ENCODE measurements around the gene E2F4.

The E2F4 gene

DNA sequence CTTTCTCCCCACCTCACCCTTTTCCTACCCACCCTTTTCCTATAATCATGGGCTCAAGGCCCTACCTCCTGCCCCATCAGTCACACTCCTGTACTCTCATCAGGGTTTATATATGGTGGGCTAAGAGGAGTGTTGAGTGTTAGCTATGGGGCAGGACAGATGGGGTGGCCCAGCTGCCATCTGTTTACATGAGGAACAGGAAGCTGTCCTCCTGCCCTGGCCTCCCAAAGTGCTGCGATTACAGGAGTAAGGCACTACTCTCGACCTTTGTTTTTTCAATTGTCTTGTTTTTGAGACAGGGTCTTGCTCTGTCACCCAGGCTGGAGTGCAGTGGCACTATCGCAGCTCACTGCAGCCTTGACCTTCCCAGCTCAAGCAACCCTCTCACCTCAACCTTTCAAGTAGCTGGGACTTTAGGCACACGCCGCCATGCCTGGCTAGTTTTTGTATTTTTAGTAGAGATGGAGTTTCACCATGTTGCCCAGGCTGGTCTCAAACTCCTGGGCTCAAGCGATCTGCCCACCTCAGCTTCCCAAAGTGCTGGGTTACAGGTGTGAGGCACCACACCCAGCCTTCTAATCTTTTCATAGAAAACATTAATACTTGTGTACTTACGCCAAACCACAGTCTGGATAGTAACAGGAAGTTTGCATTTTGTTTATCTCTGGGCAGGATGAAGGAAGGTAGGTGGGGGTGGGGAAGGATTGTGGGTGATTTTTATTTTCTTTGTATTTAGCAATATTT, 33.9 kb upstream of the E2F4 start:
- no peak for DNase-seq

DNA sequence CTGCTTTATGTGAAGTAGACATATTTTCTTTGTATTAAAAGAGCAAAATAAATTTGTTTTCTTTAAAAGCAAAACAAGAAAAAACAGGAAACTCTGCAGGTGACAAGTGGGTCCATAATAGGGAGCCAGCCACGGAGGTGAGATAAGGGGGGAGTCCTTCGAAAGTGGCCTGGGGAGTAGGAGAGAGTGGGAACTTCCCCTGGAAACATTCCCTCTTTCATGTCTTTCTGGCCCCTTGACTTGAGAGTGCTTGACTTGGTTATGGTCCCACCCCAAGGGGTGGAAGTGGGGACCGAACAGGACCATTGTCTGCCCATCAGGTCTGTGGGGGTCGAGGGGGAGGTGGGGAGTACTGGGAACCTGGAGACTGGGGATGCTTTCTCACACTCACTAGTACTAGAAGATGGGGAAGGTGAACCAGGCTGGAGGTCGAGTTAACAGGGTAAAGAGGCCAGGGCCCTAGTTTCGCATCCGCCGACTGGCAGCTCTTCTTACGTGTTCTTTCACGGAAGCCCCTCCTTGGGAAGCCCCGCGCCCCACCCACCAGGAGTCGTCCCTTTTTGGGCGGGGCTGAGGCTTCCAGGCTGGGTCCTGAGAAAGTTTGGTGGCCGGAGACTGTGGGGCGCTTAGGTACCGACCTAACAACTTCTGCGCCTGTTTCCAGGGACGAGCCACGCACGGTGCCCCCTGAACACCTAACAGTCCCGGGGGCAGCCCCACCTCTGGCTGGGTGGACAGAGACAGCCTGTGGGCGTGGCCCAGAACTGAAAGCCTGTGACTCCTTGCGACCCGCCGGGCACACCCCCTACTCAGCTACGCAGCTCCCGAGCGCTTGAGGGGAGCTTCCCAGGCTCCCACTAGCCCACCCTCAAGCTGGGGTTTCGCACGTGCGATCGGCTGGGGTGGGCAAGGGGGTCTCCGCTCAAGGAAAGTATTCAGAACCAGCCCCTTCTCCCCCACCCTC, 33.0 kb upstream of the E2F4 start:
- DNase-seq = peak; percentile 64 to 81

DNA sequence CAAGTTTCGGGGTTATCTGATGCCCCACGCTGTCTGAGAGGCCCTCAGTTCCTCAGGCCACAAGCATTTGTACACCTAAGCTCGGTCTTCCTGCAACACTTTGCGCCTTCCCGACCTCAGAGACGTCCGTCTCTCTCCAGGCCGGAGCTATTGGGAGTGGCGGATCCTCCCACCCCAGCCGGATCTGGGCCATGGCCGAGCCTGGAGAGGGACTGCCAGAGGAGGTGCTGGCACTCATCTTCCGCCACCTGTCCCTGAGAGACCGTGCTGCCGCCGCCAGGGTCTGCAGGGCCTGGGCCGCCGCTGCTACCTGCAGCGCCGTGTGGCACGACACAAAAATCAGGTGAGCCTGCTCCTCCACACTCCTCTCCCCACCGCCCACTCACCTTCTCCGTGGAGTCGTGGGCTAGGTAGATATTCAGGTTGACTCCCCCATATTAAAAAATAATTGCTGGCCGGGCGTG, 30.3 kb upstream of the E2F4 start:
- DNase-seq = no peak

DNA sequence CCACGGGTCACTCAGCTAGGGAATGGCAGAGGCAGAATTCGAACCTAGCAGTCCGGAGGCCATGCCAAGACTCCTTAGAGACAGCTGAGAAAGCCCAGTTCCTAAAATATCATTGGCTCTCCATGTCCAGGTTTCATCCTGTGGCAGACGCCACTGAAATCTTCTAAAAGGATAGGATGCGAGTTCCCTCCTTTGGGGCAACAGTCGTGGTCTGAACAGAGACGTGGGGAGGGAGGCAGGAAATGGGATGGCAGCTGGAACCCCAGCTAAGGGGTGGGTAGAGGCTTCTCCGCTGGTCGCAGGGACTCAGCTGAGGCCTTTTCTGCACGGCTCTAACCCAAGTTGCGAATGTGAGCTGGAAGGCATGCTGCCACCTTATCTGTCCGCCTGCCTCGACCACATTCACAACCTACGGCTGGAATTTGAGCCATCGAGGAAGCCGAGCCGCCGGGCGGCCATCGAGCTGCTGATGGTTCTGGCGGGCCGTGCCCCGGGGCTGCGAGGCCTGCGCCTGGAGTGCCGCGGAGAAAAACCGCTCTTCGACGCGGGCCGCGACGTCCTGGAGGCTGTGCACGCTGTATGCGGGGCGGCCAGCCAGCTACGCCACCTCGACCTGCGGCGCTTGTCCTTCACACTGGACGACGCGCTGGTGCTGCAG, 29.3 kb upstream of the E2F4 start:
- peak in 1 of 2 experiments; percentile 16 for DNase-seq

DNA sequence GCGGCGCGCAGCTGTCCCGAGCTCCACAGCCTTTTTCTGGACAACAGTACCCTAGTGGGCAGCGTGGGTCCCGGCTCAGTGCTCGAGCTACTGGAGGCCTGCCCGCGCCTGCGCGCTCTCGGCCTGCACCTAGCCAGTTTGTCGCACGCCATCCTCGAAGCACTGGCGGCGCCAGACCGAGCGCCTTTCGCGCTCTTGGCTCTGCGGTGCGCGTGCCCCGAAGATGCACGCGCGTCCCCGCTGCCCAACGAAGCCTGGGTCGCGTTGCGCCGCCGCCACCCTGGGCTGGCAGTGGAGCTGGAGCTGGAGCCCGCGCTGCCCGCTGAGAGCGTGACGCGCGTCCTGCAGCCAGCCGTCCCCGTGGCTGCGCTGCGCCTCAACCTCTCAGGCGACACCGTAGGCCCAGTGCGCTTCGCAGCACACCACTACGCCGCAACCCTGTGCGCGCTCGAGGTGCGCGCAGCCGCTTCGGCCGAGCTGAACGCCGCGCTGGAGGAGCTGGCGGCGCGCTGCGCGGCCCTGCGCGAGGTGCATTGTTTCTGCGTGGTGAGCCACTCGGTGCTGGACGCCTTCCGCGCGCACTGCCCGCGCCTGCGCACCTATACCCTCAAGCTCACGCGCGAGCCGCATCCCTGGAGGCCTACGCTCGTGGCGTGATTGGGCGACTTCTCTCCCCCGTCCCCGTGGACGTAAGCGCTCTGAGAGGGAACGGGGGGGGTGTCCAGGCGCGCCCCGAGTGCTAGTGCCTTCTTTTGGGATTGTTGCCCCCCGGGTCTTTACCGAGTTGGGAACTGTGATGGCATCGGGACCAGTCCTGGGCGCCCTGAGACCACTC, 28.6 kb upstream of the E2F4 start:
- no peak for DNase-seq

DNA sequence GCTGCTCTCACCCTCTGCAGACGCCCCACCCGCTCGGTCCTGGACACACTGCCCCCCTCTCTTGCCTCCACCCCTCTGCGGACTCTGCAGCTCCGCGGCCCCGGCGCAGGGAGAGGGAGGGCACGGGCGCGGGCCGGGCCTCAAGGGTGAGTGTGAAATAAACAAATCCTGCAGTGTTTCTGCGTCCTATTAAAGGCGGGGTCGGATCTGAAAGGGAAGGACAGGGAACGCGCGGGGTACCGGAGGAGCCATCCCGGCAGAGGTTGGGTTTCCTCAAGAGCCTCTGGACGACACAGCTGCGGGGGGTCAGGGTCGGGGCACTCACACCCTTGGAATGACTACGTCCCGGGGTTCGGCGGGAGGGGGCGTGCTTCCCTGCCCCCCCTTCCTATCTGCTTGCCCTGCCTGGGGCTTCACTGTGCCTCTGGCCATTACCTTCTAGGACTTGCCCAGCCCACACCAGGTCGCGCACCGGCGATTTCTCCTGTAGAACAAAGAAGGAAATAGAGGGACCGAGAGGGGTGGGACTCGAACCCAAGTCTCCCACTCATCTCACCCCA, 27.9 kb upstream of the E2F4 start:
- DNase-seq = no peak

DNA sequence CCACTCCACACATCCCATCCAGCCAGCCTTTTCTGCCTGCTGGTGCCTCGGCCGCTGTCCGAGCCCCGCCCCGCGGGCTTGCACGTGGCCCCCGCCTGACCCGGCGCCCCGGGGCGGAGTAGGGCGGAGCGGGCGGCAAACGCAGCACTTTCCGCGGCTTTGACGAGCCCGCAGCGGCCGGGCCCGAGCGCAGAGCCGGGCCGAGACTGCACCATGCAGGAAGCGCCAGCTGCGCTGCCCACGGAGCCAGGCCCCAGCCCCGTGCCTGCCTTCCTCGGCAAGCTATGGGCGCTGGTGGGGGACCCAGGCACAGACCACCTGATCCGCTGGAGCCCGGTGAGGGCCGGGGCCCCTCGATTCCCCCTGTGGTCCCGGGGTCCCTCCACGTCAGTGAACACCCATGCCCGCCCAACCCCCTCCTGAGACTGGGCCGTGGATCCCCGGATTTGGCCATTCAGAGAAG, 27.3 kb upstream of the E2F4 start, which contains the start of gene HSF4:
TSS of gene HSF4 (plus strand) at position 147 of the 463 bp plus-strand sequence. CDS start at position 214, 67 bp downstream.
- DNase-seq = no peak

DNA sequence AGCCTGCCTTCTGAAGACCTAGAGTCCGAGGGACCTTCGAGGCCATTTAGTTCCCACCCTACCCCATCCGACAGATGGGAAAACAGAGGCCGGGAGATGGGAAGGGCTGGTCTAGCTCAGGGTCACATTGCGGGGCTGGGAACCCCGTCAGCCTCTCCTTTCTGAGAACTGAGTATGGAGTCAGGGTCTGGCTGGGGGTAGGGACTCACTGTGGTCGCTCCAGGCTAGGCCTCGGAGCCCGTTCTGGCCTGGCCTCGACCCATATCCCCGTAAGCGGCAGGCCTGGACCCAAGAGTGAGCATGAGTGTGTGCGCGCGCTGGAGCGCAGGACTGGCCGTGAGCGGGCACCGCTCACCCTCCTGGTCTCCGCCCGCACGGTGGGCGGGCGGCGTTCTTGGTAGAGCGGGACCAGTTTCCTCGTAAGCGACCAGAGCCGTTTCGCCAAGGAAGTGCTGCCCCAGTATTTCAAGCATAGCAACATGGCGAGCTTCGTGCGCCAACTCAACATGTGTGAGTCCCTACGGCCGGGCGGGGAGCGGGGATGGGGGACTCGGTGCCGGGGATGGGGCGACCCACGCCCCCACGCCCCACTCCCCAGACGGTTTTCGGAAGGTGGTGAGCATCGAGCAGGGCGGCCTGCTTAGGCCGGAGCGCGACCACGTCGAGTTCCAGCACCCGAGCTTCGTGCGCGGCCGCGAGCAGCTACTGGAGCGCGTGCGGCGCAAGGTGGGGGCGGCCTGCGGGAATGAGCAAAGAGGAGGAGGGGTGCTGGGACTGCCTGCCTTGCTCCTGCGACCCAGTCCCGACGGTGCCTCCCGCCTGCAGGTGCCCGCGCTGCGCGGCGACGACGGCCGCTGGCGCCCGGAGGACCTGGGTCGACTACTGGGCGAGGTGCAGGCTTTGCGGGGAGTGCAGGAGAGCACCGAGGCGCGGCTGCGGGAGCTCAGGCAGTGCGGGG, 26.6 kb upstream of the E2F4 start:
- DNase-seq = no peak

DNA sequence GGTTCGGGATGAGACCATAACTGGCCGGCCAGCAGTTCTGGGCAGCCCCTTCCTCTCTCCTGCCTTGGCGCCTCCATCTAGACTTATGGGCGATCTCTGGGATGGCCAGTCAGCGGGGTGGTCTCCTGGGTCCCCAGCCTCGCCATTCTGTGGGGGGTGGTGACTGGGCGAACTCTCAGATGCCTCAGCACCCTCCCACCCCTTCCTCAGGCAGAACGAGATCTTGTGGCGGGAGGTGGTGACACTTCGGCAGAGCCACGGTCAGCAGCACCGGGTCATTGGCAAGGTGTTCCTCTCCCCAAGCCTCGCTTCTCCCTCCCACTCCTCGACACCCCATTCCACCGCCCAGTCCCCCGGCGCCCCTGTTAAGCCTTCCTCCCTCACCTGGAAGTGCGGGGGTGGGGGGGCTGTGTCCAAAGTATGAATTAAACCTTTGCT, 25.8 kb upstream of the E2F4 start:
- DNase-seq = no peak

DNA sequence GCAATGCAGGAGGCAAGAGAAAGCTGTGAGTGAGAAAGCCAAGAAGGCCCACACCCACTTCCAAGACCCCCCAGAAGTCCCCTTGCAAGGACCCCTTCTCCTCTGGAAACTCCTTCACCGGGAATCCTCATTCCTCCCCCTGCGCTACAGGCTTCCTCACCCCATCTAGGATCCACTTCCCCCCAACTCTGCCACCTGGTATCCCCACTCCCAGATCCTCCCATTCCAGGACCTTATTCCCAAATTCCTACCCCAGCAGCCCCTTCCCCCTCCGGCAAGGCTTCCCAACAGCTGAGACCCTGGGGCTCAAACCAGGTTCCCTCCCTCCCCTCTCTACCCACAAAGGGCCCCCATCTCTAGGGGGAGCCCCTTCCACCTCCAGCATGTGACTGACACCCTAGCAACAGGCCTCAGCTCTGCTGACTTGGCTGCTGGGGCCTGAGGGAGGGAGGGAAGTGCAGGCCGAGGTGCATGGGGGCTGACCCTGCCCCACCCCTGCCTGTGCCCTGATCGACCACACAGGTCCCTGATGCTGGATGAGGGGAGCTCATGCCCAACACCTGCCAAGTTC, 25.3 kb upstream of the E2F4 start:
- no peak for DNase-seq

DNA sequence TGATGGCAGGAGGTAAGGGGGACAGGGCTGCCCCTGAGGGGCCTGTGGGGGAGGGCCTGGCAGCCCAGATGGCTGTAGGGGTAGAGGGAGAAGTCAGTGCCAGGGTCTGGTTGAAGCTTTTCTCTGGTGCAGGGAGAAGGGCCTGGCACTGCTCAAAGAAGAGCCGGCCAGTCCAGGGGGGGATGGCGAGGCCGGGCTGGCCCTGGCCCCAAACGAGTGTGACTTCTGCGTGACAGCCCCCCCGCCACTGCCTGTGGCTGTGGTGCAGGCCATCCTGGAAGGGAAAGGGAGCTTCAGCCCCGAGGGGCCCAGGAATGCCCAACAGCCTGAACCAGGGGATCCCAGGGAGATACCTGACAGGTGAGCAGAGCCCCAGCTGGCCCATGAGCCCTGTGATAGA, 24.4 kb upstream of the E2F4 start:
- DNase-seq = no peak

DNA sequence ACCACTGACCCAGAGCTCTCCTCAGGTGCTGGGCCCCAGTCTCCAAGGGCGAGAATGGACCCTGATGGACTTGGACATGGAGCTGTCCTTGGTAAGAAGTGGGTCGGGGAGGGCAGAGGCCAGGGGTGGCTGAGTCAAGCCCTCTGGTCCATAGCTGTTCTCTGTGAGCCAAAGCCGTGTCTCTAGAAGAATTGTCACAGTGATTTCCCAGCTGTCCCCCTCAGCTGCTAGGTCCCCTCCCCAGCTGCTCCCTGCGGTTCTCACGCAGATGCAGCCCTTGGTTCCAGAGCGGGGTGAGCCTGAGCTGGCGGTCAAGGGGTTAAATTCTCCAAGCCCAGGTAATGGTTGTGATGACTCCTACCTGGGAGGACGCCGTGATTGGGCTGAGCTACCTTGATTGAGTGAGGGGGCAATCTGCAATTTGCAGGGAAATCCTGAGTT, 22.9 kb upstream of the E2F4 start:
- no peak for DNase-seq

DNA sequence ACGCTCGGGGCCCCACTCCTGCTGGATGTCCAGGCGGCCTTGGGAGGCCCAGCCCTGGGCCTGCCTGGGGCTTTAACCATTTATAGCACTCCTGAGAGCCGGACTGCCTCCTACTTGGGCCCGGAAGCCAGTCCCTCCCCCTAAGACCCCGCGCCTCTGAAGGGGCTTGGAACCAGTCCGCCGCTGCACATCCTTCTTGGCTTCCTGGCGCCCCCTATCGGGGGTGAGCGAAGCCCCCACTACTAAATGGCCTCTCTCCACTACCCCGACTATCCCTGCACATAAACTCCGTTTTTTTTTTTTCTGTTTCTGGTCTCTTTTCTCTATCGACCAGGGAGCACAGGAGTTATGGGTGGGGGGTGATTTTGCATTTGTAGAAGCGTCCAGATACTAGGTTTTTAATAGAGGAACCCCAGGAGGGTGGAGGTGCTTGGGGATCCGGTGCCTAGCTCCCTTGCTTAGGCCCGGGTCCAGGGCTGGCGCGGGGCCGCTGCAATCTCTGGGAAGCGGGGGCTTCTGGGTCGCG, 22.2 kb upstream of the E2F4 start:
- peak in 1 of 2 experiments; percentile 13 for DNase-seq

DNA sequence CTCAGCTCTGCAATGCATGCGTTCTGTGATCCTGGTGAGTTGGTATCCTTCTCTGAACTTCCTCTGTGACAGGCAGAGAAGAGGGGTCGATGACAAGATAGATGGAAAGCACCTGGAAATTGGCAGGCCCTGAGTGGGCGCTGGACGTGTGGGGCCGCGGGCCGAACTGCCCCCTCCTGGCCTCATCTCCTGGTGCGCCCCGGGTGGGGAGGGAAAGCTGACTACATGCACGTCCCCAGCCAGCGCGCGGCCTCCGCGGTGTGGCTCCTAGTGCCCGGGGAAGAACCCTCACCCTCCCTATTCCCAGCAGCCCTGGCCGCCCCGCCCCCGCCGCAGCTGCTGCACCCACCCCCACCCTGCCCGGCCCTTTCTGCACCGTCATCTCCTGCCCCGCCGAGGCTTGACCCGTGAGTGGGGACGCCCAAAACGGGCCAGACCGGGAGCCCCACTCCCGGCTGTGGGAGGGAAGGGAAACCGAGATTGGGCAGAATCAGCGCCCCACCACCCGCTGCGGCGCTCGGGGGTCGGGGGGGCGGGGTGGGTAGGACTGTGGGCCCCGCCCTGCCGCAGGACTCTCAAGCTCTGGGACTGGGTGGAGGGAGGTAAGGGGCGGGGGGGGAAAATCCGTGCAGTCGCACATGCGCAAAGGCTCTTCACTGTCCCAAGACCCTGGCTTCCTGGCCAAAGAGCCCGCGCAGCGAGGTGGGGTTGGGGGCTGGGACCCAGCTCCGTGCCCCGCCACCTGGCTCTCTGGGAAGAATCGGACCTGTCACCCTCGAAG, 21.6 kb upstream of the E2F4 start, which contains the start of gene NOL3:
TSS of gene NOL3 (plus strand) at position 371 of the 781 bp plus-strand sequence.
- peak; percentile 68 to 84 for DNase-seq

DNA sequence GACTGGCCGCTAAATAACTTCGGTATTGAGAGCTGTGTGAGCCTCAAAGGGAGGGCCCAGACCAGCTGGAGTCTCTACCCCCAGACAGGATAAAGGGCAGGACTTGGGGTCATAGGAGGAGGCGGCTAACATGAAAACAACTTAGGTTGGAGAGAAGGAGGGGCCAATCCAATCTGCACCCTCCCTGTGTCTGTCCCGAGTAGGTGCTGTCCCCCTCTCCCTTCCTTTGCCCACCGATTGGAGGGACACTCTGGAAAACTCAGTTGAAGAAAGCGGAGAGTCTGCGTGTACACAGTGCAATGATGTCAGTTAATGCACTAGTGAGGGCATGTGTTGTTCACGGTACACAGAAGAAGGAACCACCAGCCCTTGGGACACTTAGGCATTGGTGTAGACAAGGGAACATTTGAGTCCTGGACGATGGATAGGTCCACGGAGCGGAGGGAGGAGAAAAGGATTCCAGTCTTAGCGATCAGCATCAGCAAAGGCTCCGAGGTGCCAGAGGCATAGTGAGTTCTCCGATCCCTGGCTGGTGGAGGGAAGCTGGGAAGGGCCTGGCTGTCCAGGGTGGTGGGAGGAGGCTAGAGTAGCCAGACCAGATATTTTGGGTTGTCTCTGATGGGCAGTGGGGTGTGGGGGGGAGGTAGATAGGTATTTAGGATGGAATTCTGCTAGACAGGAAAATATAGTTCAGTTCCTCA, 20.9 kb upstream of the E2F4 start:
- DNase-seq = peak; percentile 68 to 82

DNA sequence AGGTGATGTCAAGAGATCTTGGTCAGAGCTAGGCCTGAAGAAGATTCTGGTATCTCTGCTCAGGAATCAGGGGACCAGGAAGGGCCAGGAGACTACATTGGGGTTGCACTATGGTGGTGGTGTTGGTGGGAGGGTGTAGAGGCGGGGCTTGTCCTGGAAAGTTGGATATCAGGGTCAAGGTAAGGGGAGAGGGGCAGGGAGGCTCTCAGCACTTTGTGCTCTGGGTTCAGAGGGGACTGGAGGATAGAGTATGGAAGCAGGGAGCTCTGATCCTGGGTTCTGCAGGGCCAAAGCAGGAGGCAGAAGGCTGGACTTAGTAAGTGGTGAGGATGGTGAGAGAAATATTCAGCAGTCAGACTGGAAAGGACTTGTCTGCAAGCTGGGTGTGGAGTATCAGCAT, 18.6 kb upstream of the E2F4 start:
- DNase-seq = no peak

DNA sequence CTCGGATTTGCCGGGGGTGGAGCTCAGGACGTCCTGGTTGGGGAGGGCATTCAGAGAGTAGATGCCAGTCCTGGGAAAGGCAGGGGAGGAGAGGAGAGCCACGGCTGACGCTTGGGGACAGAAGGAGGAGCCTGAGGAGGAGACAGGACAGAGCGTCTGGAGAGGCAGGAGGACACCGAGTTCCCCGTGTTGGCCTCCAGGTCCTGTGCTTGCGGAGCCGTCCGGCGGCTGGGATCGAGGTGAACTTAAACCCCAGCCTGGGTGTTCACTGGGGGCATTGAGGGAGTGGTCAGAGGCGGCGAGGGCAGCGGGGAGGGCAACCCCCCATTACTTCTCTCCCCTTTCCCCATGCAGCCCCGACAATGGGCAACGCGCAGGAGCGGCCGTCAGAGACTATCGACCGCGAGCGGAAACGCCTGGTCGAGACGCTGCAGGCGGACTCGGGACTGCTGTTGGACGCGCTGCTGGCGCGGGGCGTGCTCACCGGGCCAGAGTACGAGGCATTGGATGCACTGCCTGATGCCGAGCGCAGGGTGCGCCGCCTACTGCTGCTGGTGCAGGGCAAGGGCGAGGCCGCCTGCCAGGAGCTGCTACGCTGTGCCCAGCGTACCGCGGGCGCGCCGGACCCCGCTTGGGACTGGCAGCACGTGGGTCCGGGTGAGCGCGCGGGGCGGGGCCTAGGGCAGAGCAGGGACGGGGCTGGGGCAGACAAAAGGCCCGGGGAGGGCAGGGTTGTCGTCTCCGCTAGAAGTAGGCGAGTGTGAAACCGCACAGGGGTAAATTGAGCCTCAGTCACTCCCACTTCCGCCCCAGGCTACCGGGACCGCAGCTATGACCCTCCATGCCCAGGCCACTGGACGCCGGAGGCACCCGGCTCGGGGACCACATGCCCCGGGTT, 17.9 kb upstream of the E2F4 start:
- peak; percentile 72 to 88 for DNase-seq

All from SW 1271 (cell line).